ENCODE measurements around the gene OGFOD1.

OGFOD1 gene

GRCh38 chr16:56450986-56451752, at the start of gene OGFOD1, which contains the start of gene NUDT21:
Gene OGFOD1 (plus strand): TSS chr16:56451554. CDS start chr16:56451613, 59 bp downstream.
Gene NUDT21 (minus strand): TSS chr16:56451332. CDS start chr16:56451202, 130 bp downstream.
- peak; percentile 94 for DNase-seq

DNA sequence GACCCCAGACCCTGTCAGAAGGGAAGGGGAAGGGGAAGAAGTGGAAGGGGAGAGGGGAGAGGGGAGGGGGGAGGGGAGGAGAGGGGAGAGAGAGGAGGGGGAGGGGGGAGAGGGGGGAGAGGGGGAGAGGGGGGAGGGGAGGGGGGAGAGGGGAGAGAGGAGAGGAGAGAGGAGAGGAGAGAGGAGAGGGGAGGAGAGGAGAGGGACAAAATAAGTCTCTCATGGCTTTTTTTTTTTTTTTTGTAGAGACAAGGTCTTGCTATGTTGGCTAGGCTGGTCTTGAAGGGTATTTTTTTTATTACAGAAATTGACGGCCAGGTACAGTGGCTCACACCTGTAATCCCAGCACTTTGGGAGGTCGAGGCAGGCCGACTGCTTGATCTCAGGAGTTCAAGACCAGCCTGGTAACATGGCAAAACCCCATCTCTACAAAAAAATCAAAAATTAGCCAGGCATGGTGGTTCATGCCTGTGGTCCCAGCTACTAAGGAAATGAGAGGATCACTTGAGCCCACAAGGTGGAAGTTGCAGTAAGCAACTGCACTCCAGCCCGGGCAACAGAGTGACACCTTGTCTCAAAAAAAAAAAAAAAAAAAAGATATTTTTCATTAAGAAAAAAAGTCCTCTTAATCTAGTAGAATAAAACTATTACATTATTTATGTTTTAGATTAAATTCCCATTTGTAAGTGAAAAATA, 45.2 kb upstream of the OGFOD1 start:
- no peak for DNase-seq

- DNase-seq, result no peak
Measured at GRCh38 chr16:56408379-56409098, 42.8 kb upstream of the OGFOD1 start.

- no peak for DNase-seq
Measured at GRCh38 chr16:56409195-56409594, 42.2 kb upstream of the OGFOD1 start.

DNA sequence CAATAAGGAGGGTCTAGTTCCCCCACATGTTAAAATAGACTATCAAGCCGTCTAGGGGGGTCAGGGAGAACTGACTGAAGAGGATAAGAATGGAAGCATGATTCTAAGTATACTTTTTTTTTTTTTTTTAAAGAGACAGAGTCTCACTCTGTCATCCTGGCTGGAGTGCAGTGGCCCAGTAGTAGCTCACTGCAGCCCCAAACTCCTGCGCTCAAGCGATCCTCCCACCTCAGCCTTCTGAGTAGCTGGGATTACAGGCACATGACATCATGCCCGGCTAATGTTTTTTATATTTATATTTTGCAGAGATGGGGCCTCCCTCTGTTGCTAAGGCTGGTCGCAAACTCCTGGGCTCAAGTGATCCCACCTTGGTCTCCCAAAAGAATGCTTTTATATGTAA, 40.2 kb upstream of the OGFOD1 start:
- no peak for DNase-seq

- DNase-seq, result no peak
Measured at GRCh38 chr16:56411624-56412023, 39.7 kb upstream of the OGFOD1 start.

DNA sequence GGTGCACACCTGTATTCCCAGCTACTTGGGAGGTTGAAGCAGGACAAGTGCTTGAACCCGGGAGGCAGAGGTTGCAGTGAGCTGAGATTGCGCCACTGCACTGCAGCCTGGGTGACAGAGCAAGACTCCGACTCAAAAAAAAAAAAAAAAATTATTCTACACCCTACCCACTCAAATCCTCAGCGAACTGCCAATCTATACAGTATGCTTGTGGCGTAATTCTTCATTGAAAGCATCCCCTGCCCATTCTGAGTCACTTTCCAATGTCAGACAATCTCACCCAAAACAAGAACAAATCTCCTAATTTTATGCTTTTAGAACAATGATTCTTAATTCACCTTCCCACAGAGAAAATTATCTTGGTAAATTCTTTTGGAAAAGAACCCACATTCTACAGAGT, 38.0 kb upstream of the OGFOD1 start:
- DNase-seq, result no peak

GRCh38 chr16:56414366-56414765, 37.0 kb upstream of the OGFOD1 start:
- no peak for DNase-seq

DNA sequence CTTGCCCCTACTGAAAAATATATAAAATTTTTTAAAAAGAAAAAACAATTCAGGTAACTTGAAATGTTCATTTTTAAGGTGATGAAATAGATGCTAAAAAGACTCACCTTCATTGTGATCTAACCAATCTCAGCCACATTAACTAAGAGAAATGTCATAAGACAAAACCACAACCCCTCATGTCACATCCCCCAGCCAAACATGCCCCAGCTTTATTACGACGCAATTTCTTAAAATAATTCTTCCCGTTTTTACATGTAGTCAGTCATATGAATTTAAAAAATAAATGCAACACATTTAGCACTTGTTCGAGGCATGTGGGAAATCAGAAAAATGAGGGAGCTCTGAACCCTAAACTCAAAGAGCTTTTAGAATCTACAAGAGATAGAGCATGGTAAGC, 35.5 kb upstream of the OGFOD1 start:
- no peak for DNase-seq

- DNase-seq, result no peak
Measured at GRCh38 chr16:56417138-56417537, 34.2 kb upstream of the OGFOD1 start.

GRCh38 chr16:56419740-56420548, 31.4 kb upstream of the OGFOD1 start:
- DNase-seq, result no peak

GRCh38 chr16:56420613-56421012, 30.7 kb upstream of the OGFOD1 start:
- no peak for DNase-seq

DNA sequence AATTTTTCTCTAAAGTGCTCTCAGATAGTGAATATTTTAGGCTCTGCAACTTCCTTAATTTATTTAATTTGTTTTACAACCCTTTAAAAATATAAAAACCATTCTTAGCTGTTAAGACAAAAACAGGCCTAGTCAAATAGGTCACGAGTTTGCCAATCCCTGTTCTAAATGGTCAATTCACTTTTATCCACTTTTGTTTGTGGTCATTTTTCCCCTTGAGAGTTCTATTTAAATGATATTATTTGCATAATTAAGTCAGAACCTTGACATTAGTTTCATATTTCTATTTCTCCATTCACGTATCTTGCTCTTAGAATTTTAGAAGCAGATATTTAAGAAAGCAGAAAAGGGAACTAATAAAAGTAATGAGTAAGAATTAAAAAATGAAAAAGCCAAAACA, 30.0 kb upstream of the OGFOD1 start:
- no peak for DNase-seq

DNA sequence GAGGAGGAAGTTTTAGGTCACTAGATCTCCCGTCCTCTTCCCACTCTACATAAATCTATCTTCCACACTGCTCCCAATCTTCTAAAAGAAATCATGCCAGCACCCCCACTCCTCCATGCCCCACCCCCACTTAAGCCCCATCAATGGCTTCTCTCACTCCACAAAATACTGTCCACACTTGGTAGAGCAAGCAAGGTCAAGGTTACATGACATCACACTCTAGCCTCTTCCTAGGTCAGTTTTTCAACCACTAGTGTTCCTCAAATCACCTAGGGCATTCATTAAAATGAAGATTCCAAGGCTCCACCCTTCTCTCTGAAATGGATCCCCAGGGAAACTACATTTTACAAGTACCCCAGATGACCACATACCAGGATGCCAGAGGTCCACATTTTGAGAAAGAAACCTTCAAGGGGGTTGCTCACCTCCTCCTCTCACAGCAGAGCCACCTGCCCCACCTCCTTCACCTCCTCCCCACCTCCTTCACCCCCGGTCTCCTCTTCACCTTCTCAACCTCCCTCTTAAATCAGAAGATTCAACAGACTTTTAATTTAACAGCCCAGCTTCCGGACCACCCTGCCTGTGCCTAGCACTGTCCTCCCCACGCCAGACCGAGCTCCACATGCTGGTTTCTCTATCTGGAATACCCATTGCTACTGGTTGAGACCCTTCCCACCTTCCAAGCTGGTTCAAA, 29.2 kb upstream of the OGFOD1 start:
- no peak for DNase-seq

DNA sequence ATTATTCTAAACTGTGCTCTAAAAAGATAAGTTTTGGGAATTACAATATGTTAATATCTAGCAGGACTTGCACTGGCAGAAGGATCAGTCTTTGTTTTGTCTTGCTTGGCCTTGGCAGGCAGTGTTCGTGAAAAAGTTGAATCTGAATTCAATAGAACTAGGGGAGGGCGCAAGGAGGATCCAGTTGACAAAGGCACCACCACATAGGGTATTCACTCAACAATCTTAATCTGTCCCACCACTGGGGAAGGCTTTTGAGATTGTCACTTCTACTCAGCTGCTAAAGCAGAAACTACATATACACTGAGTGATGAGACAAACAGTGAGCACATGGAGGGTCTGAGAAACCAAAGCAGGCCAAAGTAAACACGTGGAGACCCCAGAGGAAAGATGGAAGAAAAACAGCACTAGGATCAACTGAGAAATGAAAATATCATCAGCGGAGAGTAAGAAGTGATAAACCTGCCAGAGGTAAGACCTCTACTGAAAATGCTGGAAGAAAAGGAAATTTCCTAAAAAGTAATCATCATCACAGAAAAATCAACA, 28.4 kb upstream of the OGFOD1 start:
- DNase-seq, result no peak

- no peak for DNase-seq
Measured at GRCh38 chr16:56423584-56424403, 27.6 kb upstream of the OGFOD1 start.

- no peak for DNase-seq
Measured at GRCh38 chr16:56424404-56424764, 27.0 kb upstream of the OGFOD1 start.

GRCh38 chr16:56424791-56425438, 26.4 kb upstream of the OGFOD1 start:
- peak; percentile 26 for DNase-seq

DNA sequence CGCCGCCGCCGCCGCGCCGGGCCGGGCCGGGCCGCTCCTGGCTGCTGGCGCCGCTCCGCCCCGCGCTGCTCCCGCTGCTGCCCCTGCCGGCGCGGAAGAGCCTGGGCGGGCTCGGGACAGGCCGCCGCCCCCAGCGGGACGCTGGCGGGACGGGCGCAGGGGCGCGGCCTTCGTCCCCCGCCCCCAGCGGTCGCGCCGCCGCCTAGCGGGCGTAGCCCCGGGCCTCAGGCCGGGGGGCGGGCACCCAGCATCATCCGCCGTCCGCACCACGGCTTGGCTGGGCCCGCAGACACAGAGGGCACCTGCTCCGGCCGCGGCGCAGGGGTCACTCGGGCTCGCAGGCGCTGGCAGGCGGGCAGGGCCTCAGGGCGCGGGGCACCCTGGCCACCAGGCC, 25.9 kb upstream of the OGFOD1 start, which contains the start of gene AMFR:
Gene AMFR (minus strand): TSS at position 107 of the 394 bp plus-strand sequence. CDS start 218 bp downstream, outside the sequence.
- DNase-seq, result peak; percentile 71

GRCh38 chr16:56426585-56426984, 24.8 kb upstream of the OGFOD1 start:
- DNase-seq, result no peak

Data from activated CD4-positive, alpha-beta T cell treated with anti-CD3 and anti-CD28 coated beads for 48 hours (primary cell).